Left lung (tissue), 10 donors: ENCODE results near the gene ADGRG3. TPM values are rescaled to one million over a fixed set of nuclear protein-coding genes. Genes with fewer than 3 reads are reported as not detected.

Source experiments
- ATAC-seq: fragments of 200-7000 bp; cut with Tn5 transposase; one replicate; pipeline ENCODE4 v1.9.1; 2020; ENCODE audit warnings: moderate library complexity
- DNase-seq, 4 donors: peaks; one replicate each; pipeline ENCODE4 v3.0.0-alpha.2; 2013 to 2020
- H3K27ac ChIP-seq, 2 donors: fragments of 200-600 bp; sonication (generic) in 1 of 2; one replicate each; pipeline versions ENCODE4 v1.5.0 to v1.8.0; 2020 to 2021
- H3K27me3 ChIP-seq, 2 donors: fragments of 200-600 bp; sonication (generic) in 1 of 2; one replicate each; pipeline versions ENCODE4 v1.5.0 to v1.8.0; 2020 to 2021
- H3K36me3 ChIP-seq, 2 donors: fragments of 200-600 bp; sonication (generic) in 1 of 2; one replicate each; pipeline versions ENCODE4 v1.5.0 to v1.8.0; 2020 to 2021
- H3K4me1 ChIP-seq, 2 donors: fragments of 200-600 bp; one replicate each; pipeline ENCODE4 v1.8.0; 2021
- H3K4me3 ChIP-seq, 2 donors: fragments of 200-600 bp; sonication (generic) in 1 of 2; one replicate each; pipeline versions ENCODE4 v1.5.0 to v1.8.0; 2020 to 2021; ENCODE audit warnings: mild to moderate bottlenecking in 1 of 2
- H3K9me3 ChIP-seq, 2 donors: fragments of 200-600 bp; sonication (generic) in 1 of 2; one replicate each; pipeline versions ENCODE4 v1.5.0 to v1.8.0; 2020 to 2021
- CTCF ChIP-seq, 2 donors: fragments of 200-600 bp; sonication (generic) in 1 of 2; IDR thresholded peaks; one replicate each; pipeline versions ENCODE4 v1.5.0 to v1.8.0; 2021; ENCODE audit warnings: antibody characterized with exemption in 2 of 2
- intact Hi-C, 2 donors: fragments of 100-400 bp; cut with DNase I; formaldehyde crosslinking; loops; one replicate each; pipeline versions ENCODE4 v1.11.2 to v1.14.2; 2022
- polyA plus RNA-seq, 6 donors: library from polyadenylated mRNA; unstranded; fragments of 120-200 nt; gene quantifications; one replicate each; pipeline ENCODE4 v1.2.1, GENCODE V29; 2013; ENCODE audit not compliant: insufficient read length in 6 of 6
- total RNA-seq, 2 donors: library from RNA; stranded (reverse); fragmentation: NEBNext Ultra II Directional; extraction: Animal tissue kit (Norgen Biotek cat#: 25700); gene quantifications; one replicate each; pipeline ENCODE4 v1.2.1, GENCODE V29; 2021
- donor health status: DM: no; HTN: yes; CAD: no.
- donor health status: DM: no; HTN: no; CAD: no.

Gene ADGRG3
- total and polyA plus RNA-seq, 8 donors: 0.70 to 29.8 (median 1.1) TPM

- Histone ChIP-seq H3K9me3 (no peaks in the 10 kb centered on the region), H3K27ac (peak overlapping the region; percentile 39 to 68), H3K27me3 (peaks cover 0 to 5% of the 10 kb centered on the region in 2 donors), H3K4me1 (peaks cover 0 to 65% of the 10 kb centered on the region in 2 donors), H3K36me3 (no peaks in the 10 kb centered on the region), H3K4me3 (no peak overlapping the region)
- ATAC-seq (no peak), DNase-seq (no peak)
- intact Hi-C loops: no loop called here
- TF ChIP-seq CTCF (IDR thresholded peaks at IDR 0.05): no peak
Measured at GRCh38 chr16:57637020-57637419, 31.1 kb upstream of the ADGRG3 start.

GRCh38 chr16:57637424-57637823 lies 30.7 kb upstream of the ADGRG3 start:
- H3K4me1 ChIP-seq: peaks cover 0 to 68% of the 10 kb centered on the region in 2 donors
- no peaks in the 10 kb centered on the region for H3K36me3 ChIP-seq
- H3K4me3 ChIP-seq: no peak overlapping the region
- ATAC-seq (no peak), DNase-seq (no peak)
- intact Hi-C loops: no loop called here
- no peak for TF ChIP-seq CTCF (IDR thresholded peaks at IDR 0.05)
- peaks cover 0 to 5% of the 10 kb centered on the region in 2 donors for H3K27me3 ChIP-seq
- no peaks in the 10 kb centered on the region for H3K9me3 ChIP-seq
- peak overlapping the region; percentile 44 to 68 for H3K27ac ChIP-seq

- peaks cover 0 to 5% of the 10 kb centered on the region in 2 donors for H3K27me3 ChIP-seq
- DNase-seq (no peak), ATAC-seq (no peak)
- peak overlapping the region; percentile 44 to 53 for H3K27ac ChIP-seq
- H3K36me3 ChIP-seq: no peaks in the 10 kb centered on the region
- peaks cover 1 to 71% of the 10 kb centered on the region in 2 donors for H3K4me1 ChIP-seq
- H3K9me3 ChIP-seq: no peaks in the 10 kb centered on the region
- no peak overlapping the region for H3K4me3 ChIP-seq
- TF ChIP-seq CTCF (IDR thresholded peaks at IDR 0.05): no peak
- intact Hi-C loops: no loop called here
Measured at GRCh38 chr16:57637965-57638364, 30.1 kb upstream of the ADGRG3 start.

- intact Hi-C loops: no loop called here
- no peak for TF ChIP-seq CTCF (IDR thresholded peaks at IDR 0.05)
- H3K27me3 ChIP-seq: peaks cover 0 to 5% of the 10 kb centered on the region in 2 donors
- H3K36me3 ChIP-seq: no peaks in the 10 kb centered on the region
- ATAC-seq: no peak
- no peak for DNase-seq
- H3K27ac ChIP-seq: peak overlapping the region in 1 of 2 donors; percentile 53
- no peak overlapping the region for H3K4me3 ChIP-seq
- H3K9me3 ChIP-seq: no peaks in the 10 kb centered on the region
- H3K4me1 ChIP-seq: peaks cover 6 to 75% of the 10 kb centered on the region in 2 donors
Measured at GRCh38 chr16:57638381-57638780, 29.7 kb upstream of the ADGRG3 start.

- no peak for TF ChIP-seq CTCF (IDR thresholded peaks at IDR 0.05)
- ATAC-seq (no peak), DNase-seq (peak in 2 of 4 donors; percentile 60 to 84)
- intact Hi-C loops: no loop called here
- Histone ChIP-seq H3K27ac (peak overlapping the region in 1 of 2 donors; percentile 55), H3K36me3 (no peaks in the 10 kb centered on the region), H3K9me3 (no peaks in the 10 kb centered on the region), H3K4me1 (peaks cover 6 to 81% of the 10 kb centered on the region in 2 donors), H3K4me3 (no peak overlapping the region), H3K27me3 (peaks cover 0 to 5% of the 10 kb centered on the region in 2 donors)
Measured at GRCh38 chr16:57639172-57639887, 28.8 kb upstream of the ADGRG3 start.
